Adrenal gland (tissue), 12 donors: Measurements from ENCODE around the gene ECI1. TPM values are rescaled to one million over a fixed set of nuclear protein-coding genes. Genes with fewer than 3 reads are reported as not detected.

Experiments used
- DNase-seq, 7 donors: peaks; one replicate each; pipeline ENCODE4 v3.0.0-alpha.2; 2019 to 2020
- H3K27ac ChIP-seq, 5 donors: fragments of 200-600 bp; sonication (generic) in 4 of 5; 1 replicate in 3 of 5; 2 replicates in 2 of 5; pipeline versions ENCODE4 v1.5.1 to v1.8.0; 2016 to 2020; ENCODE audit warnings: mild to moderate bottlenecking in 1 of 5
- H3K27me3 ChIP-seq: fragments of 200-600 bp; 2 replicates; pipeline ENCODE4 v1.8.0; 2021
- H3K36me3 ChIP-seq, 2 donors: fragments of 200-600 bp; replicated peaks in 1 of 2; 1 replicate in 1 of 2; 2 replicates in 1 of 2; pipeline versions ENCODE4 v1.5.1 to v1.8.0; 2018 to 2022
- H3K4me1 ChIP-seq, 2 donors: fragments of 200-600 bp; replicated peaks in 1 of 2; 1 replicate in 1 of 2; 2 replicates in 1 of 2; pipeline versions ENCODE4 v1.5.1 to v1.8.0; 2018 to 2021
- H3K4me3 ChIP-seq, 4 donors: fragments of 200-600 bp; sonication (generic) in 3 of 4; one replicate each; pipeline ENCODE4 v1.5.1; 2016 to 2018
- H3K9me3 ChIP-seq, 3 donors: fragments of 200-600 bp; sonication (generic) in 1 of 3; replicated peaks in 1 of 3; 1 replicate in 2 of 3; 2 replicates in 1 of 3; pipeline versions ENCODE4 v1.5.1 to v1.8.0; 2016 to 2021
- CTCF ChIP-seq, 6 experiments: fragments of 450-650 bp in 4 of 6; fragments of 200-600 bp in 2 of 6; sonication (generic) in 1 of 6; IDR thresholded peaks; 1 replicate in 5 of 6; 2 replicates in 1 of 6; pipeline versions ENCODE4 v1.5.1 to v1.8.0; 2016 to 2021; ENCODE audit warnings: antibody characterized with exemption in 6 of 6, mild to moderate bottlenecking in 2 of 6, moderate library complexity in 1 of 6
- POLR2A ChIP-seq, 2 donors: fragments of 450-650 bp; IDR thresholded peaks; one replicate each; pipeline ENCODE4 v1.6.1; 2017; ENCODE audit warnings: antibody characterized with exemption in 2 of 2, mild to moderate bottlenecking in 2 of 2, moderate library complexity in 1 of 2
- WGBS, 4 donors: extraction: QIAGEN DNeasy Blood & Tissue Kit in 2 of 4; methylation state at CpG; one replicate each; pipeline versions ENCODE4 v1.1.5 to v1.1.7; 2013 to 2017; 5-methylcytosine and 5-hydroxymethylcytosine counted together
- intact Hi-C, 2 donors: fragments of 100-400 bp; cut with DNase I; formaldehyde crosslinking; loops; one replicate each; pipeline versions ENCODE4 v1.14.1 to v1.15.0; 2022 to 2023
- polyA plus RNA-seq, 3 donors: library from polyadenylated mRNA; stranded (reverse); fragments of 200-250 nt in 2 of 3; fragments of 350-450 nt in 1 of 3; fragmentation: Illumina TruSeq in 1 of 3; extraction: RNeasy Lipid Tissue Mini Kit (QIAGEN cat#74804) in 1 of 3; gene quantifications; one replicate each; pipeline ENCODE4 v1.2.3, GENCODE V29; 2013 to 2014
- total RNA-seq, 9 donors: library from RNA; depleted of rRNA in 4 of 9; stranded (reverse); fragments of >200 nt in 4 of 9; fragments of 120-200 nt in 1 of 9; fragmentation: NEBNext Ultra II Directional in 1 of 9; extraction: Animal tissue kit (Norgen Biotek cat#: 25700) in 1 of 9; gene quantifications; one replicate each; pipeline versions ENCODE4 v1.1.0 to v1.2.4, GENCODE V29; 2013 to 2023
- donor health status: healthy with polysubstance abuse.
- donor health status: Bipolar disorder and iron deficiency.
- donor health status: DM: yes; HTN: yes; CAD: no.
- donor health status: DM: no; HTN: no; CAD: no.
- donor health status: DM: no; HTN: no; CAD: no.
- donor health status: DM: yes; HTN: yes; CAD: no.

The ECI1 gene
- total and polyA plus RNA-seq, 12 donors, result 5.8 to 172 (median 63.7) TPM

GRCh38 chr16:2278956-2279800, 27.8 kb upstream of the ECI1 start:
- Histone ChIP-seq H3K9me3 (no peaks in the 10 kb centered on the region), H3K36me3 (peaks cover 0 to 2% of the 10 kb centered on the region in 2 donors), H3K27ac (no peak overlapping the region), H3K4me3 (no peak overlapping the region), H3K27me3 (no peaks in the 10 kb centered on the region), H3K4me1 (no peaks in the 10 kb centered on the region)
- intact Hi-C loops, result no loop called here
- TF ChIP-seq CTCF (IDR thresholded peaks at IDR 0.05), result no peak
- no peak for TF ChIP-seq POLR2A (IDR thresholded peaks at IDR 0.05)
- whole genome bisulfite sequencing, 4 donors, result 88 to 92% (median 90%) methylated on average over 6 to 26 of the region's 26 CpGs
- DNase-seq, result no peak

GRCh38 chr16:2278272-2278608, 26.9 kb upstream of the ECI1 start:
- Histone ChIP-seq H3K27ac (no peak overlapping the region), H3K4me1 (no peaks in the 10 kb centered on the region), H3K27me3 (no peaks in the 10 kb centered on the region), H3K9me3 (no peaks in the 10 kb centered on the region), H3K4me3 (no peak overlapping the region), H3K36me3 (no peaks in the 10 kb centered on the region)
- intact Hi-C loops, result no loop called here
- TF ChIP-seq CTCF (IDR thresholded peaks at IDR 0.05) (no peak), POLR2A (IDR thresholded peaks at IDR 0.05) (no peak)
- WGBS, 4 donors, result 80 to 100% (median 87%) methylated on average over 1 to 14 of the region's 14 CpGs
- DNase-seq, result no peak

- Histone ChIP-seq H3K27ac (no peak overlapping the region), H3K9me3 (no peaks in the 10 kb centered on the region), H3K36me3 (no peaks in the 10 kb centered on the region), H3K4me1 (no peaks in the 10 kb centered on the region), H3K27me3 (no peaks in the 10 kb centered on the region), H3K4me3 (no peak overlapping the region)
- 85 to 90% (median 90%) methylated on average over 17 to 25 of the region's 25 CpGs for WGBS, 4 donors
- TF ChIP-seq POLR2A (IDR thresholded peaks at IDR 0.05) (no peak), CTCF (IDR thresholded peaks at IDR 0.05) (no peak)
- DNase-seq, result no peak
- intact Hi-C loops, result no loop called here
Observed at GRCh38 chr16:2277466-2278271, 26.3 kb upstream of the ECI1 start.

GRCh38 chr16:2276368-2277195, 25.2 kb upstream of the ECI1 start:
- TF ChIP-seq POLR2A (IDR thresholded peaks at IDR 0.05) (no peak), CTCF (IDR thresholded peaks at IDR 0.05) (no peak)
- no peak for DNase-seq
- no peaks in the 10 kb centered on the region for H3K27me3 ChIP-seq
- intact Hi-C loops, result no loop called here
- no peak overlapping the region for H3K27ac ChIP-seq
- no peaks in the 10 kb centered on the region for H3K36me3 ChIP-seq
- WGBS, 4 donors, result 71 to 86% (median 77%) methylated on average over 19 to 26 of the region's 26 CpGs
- H3K4me3 ChIP-seq, result no peak overlapping the region
- H3K4me1 ChIP-seq, result no peaks in the 10 kb centered on the region
- no peaks in the 10 kb centered on the region for H3K9me3 ChIP-seq
